GM19463 (cell line): ENCODE measurements around the gene C1QL4.

Experiments used
- ATAC-seq: cut with Tn5 transposase; IDR thresholded peaks from one replicate; pipeline ENCODE4 v1.9.1; 2021; ENCODE audit warnings: mild to moderate bottlenecking, moderate library complexity; ENCODE audit not compliant: unreplicated experiment

Gene C1QL4

GRCh38 chr12:49348781-49349180 lies 11.8 kb upstream of the C1QL4 start:
- no peak for ATAC-seq

- peak; percentile 63 for ATAC-seq
These were observed 10.6 kb upstream of the C1QL4 start for GRCh38 chr12:49347311-49348193.

GRCh38 chr12:49346659-49347310 lies 9.8 kb upstream of the C1QL4 start, which contains the start of gene DNAJC22:
TSS of gene DNAJC22 (plus strand) at chr12:49346888. CDS start at chr12:49348873, 1,985 bp downstream.
- ATAC-seq: no peak

GRCh38 chr12:49345825-49346658 lies 9.1 kb upstream of the C1QL4 start:
- no peak for ATAC-seq

GRCh38 chr12:49345051-49345824 lies 8.2 kb upstream of the C1QL4 start:
- no peak for ATAC-seq

- ATAC-seq: no peak
These were observed 7.6 kb upstream of the C1QL4 start for GRCh38 chr12:49344486-49345050.

- no peak for ATAC-seq
These were observed 6.1 kb upstream of the C1QL4 start for GRCh38 chr12:49342914-49343731.

GRCh38 chr12:49342066-49342913 lies 5.3 kb upstream of the C1QL4 start:
- peak; percentile 60 for ATAC-seq

GRCh38 chr12:49341777-49342065 lies 4.7 kb upstream of the C1QL4 start:
- ATAC-seq: no peak

GRCh38 chr12:49340971-49341776 lies 4.2 kb upstream of the C1QL4 start:
- ATAC-seq: no peak

GRCh38 chr12:49340095-49340870 lies 3.3 kb upstream of the C1QL4 start:
- ATAC-seq: no peak

GRCh38 chr12:49339464-49339861 lies 2.5 kb upstream of the C1QL4 start:
- ATAC-seq: no peak

GRCh38 chr12:49338830-49339463 lies 2.0 kb upstream of the C1QL4 start:
- no peak for ATAC-seq

GRCh38 chr12:49335955-49336644 lies 888 bp downstream of the C1QL4 start:
- no peak for ATAC-seq

GRCh38 chr12:49335118-49335954 lies 1.7 kb downstream of the C1QL4 start:
- no peak for ATAC-seq
